ENCODE data around the gene RNASE13.
A peak's percentile ranks its signal among the peaks of the same experiment; 100 is the strongest.

Gene RNASE13

GRCh38 chr14:21023817-21024584 is 10.6 kb downstream of the RNASE13 start:
- peak overlapping the region; percentile 70; the same call in 1 of the 2 replicates for H3K27ac ChIP-seq

DNA sequence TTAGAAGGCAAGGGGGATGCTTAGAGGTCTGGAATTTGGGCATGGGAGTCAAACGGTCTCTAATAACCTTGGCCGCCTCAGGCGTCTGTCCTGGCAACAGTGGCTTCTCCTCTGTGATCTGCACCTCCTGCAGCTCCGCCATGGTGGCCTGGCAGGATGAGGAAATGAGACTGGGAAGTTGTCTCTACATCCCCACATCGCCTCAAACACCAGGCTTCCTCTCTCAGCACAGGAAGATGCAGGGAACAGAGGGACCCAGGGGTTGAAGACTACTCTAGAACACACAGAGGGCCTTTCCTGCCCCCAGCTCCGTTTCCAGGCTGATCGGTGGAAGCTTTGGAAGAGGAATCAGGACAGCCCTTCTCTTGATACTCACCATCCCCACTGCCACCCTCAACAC is 11.4 kb downstream of the RNASE13 start:
- no peak overlapping the region for H3K27ac ChIP-seq
- TF ChIP-seq CTCF (conservative IDR thresholded peaks at IDR 0.05): no peak

More at GRCh38 chr14:21023817-21024584, 10.6 kb downstream of the RNASE13 start:
- TF ChIP-seq CTCF (conservative IDR thresholded peaks at IDR 0.05): no peak

GRCh38 chr14:21022686-21023085 is 11.9 kb downstream of the RNASE13 start:
- no peak overlapping the region for H3K27ac ChIP-seq
- TF ChIP-seq CTCF (conservative IDR thresholded peaks at IDR 0.05): no peak

DNA sequence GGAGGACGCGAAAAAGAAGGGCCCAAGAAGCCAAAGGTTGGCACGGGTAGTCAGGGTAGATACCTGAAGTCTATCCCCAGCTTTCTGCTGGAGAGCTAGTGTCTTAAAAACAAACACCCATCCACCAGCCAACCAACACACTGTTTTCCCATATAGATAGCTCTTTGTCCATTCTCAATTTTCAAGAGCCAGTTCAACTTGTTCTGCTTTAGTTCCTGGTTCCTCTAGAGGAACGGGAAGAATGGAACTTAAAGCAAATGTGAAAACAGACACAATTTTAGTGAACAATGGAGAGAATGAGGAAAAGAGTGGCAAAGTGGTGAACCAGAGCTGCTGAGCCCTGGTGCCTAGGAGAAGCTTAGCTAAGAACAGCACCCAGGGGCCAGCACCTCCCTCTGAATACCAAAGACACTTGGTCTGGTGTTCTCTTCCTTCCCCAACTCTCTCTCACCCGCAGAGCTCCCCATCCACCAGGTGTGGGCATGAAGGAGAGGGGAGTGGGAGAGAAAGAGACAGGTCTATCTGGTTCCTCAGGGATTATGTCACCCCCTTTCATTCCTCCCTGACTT is 13.5 kb downstream of the RNASE13 start:
- TF ChIP-seq CTCF (conservative IDR thresholded peaks at IDR 0.05): no peak
- H3K27ac ChIP-seq: no peak overlapping the region

- H3K27ac ChIP-seq: no peak overlapping the region
- no peak for TF ChIP-seq CTCF (conservative IDR thresholded peaks at IDR 0.05)
These were observed 15.2 kb downstream of the RNASE13 start for GRCh38 chr14:21019366-21019765.

DNA sequence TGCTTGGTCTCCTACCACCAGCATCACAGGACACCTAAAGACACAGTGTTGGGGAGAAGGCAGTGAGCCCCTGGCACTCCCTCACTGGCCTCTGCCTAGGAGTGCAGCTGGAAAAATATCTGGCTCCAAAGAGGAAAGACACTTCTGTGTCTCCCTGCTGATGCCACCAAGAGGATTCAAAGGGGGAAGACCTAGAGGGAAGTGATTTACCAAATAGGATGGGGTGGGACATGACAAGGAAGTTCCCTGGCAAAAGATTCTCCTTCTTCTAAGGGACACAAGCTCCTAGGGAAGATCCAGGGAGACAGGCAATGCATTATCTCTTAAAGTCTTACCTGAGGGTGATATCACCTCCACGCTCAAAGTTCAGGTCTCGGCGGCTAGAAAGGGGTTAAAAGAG is 15.8 kb downstream of the RNASE13 start:
- TF ChIP-seq CTCF (conservative IDR thresholded peaks at IDR 0.05): no peak
- no peak overlapping the region for H3K27ac ChIP-seq

DNA sequence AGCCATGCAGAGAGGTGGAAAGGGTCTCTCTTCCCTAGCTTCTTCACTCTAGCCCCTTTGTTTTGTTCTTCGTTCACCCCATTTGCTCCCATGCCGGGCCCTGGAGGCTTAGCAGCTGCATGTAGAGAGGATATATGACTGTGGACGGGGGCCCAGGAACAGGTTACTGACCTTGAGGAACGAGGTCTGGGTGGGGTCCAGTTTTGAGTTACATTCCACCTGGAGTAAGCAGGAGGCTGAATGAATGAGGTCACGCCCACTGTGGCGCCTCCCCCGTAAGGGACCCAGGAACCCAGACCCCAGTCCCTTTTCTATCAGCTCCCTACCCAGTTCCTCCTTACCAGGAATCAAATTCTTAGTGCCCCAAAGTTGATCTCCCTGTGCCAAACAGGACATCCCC is 16.3 kb downstream of the RNASE13 start:
- H3K27ac ChIP-seq: no peak overlapping the region
- TF ChIP-seq CTCF (conservative IDR thresholded peaks at IDR 0.05): no peak

Measured in VCaP (cell line).